C4-2B (cell line): ENCODE results near the gene RETREG2.

Experiments
- CTCF ChIP-seq: fragments of 450-650 bp; conservative IDR thresholded peaks from 2 replicates; pipeline ENCODE4 v1.5.1; 2017; ENCODE audit warnings: mild to moderate bottlenecking
- ZFX ChIP-seq: fragments of 450-650 bp; IDR thresholded peaks from 2 replicates; pipeline ENCODE4 v1.6.1; 2017

- TF ChIP-seq CTCF (no peak), ZFX (no peak)
These were observed 47.3 kb downstream of the RETREG2 start for GRCh38 chr2:219225350-219225749.
